GM12878 (cell line): Measurements from ENCODE around the gene LRRC56. TPM values are rescaled to one million over a fixed set of nuclear protein-coding genes. Genes with fewer than 3 reads are reported as not detected.

Experiments used
- HDAC2 ChIP-seq: fragments of 200-600 bp; sonication (generic); IDR thresholded peaks from 2 replicates; pipeline ENCODE4 v1.6.1; 2017
- HDGF ChIP-seq: fragments of 450-650 bp; IDR thresholded peaks from 2 replicates; pipeline ENCODE4 v1.6.1; 2016; ENCODE audit warnings: antibody characterized with exemption
- PRDM15 ChIP-seq: fragments of 450-650 bp; formaldehyde crosslinking; IDR thresholded peaks from 2 replicates; pipeline ENCODE4 v1.4.0; 2020; ENCODE audit warnings: mild to moderate bottlenecking, moderate library complexity
- SMAD5 ChIP-seq: IDR thresholded peaks from 2 replicates; pipeline ENCODE4 v1.6.1; 2016; ENCODE audit warnings: antibody characterized with exemption, low read depth
- SMC3 ChIP-seq: IDR thresholded peaks from 2 replicates; pipeline ENCODE4 v1.6.1; 2011; ENCODE audit warnings: low read length, improper control_type of control experiment, borderline replicate concordance
- polyA plus RNA-seq, 11 experiments: library from polyadenylated mRNA; depleted of rRNA in 4 of 11; unstranded in 6 of 11; stranded (reverse) in 5 of 11; fragments of >200 nt; fragmentation: Nextera tagmentation in 4 of 11; fragmentation: Illumina TruSeq in 1 of 11; extraction: Ambion mirVana in 4 of 11; extraction: Trizol in 1 of 11; gene quantifications; 1 replicate in 1 of 11; 2 replicates in 10 of 11; pipeline versions ENCODE4 v1.2.1 to v1.2.3, GENCODE V29; 2011 to 2016; ENCODE audit warnings: inconsistent platforms in 2 of 11, missing spikeins in 2 of 11, low read depth in 1 of 11
- total RNA-seq, 4 experiments: library from RNA; depleted of rRNA in 3 of 4; stranded (reverse); fragments of >200 nt in 3 of 4; fragmentation: Illumina TruSeq in 1 of 4; extraction: Trizol in 1 of 4; gene quantifications; 2 replicates each; pipeline versions ENCODE4 v1.2.1 to v1.2.3, GENCODE V29; 2013 to 2021
- TF ChIP-seq, protein P1 (sequence below): IDR thresholded peaks from 2 replicates; pipeline ENCODE4 v1.6.1; 2011; ENCODE audit warnings: borderline replicate concordance, low read depth, mild to moderate bottlenecking, moderate library complexity, mixed read lengths, low read length; ENCODE audit not compliant: insufficient read depth; ENCODE audit errors: extremely low read length
- TF ChIP-seq, protein P2 (sequence below): IDR thresholded peaks from 2 replicates; pipeline ENCODE4 v1.6.1; 2011; ENCODE audit warnings: low read depth, mild to moderate bottlenecking, low read length, moderate library complexity, borderline replicate concordance; ENCODE audit errors: extremely low read depth

Gene LRRC56
- total and polyA plus RNA-seq, 10 of the 15 experiments (the other 5 are each of a cell fraction or from before 2014, with no cell fraction given) = 0.02 to 1.9 (median 0.75) TPM; not detected in 1

DNA sequence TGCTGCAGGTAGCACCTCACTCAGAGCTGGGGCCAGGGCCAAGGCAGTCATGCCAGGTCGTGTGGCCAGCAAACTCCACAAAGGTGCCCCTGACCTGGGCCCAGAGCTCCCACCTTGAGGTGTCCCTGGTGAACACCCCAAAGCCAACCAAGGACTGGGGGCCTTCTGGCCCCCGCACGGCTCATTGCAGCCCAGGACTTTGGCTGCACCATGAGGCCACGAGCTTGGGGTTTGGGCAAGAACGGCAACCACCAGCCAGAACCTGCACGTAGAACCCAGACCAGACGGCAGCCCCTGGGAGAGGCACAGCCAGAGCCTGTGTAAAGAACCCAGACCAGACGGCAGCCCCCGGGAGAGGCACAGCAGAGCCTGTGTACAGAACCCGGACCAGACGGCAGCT, 7.8 kb downstream of the LRRC56 start (continued):
- no peak for TF ChIP-seq PRDM15 (CRISPR knock-in tag)
- no peak for TF ChIP-seq SMAD5
- no peak for TF ChIP-seq HDGF
- TF ChIP-seq HDAC2 = no peak
- TF ChIP-seq SMC3 = no peak
- TF ChIP-seq, protein P1, sequence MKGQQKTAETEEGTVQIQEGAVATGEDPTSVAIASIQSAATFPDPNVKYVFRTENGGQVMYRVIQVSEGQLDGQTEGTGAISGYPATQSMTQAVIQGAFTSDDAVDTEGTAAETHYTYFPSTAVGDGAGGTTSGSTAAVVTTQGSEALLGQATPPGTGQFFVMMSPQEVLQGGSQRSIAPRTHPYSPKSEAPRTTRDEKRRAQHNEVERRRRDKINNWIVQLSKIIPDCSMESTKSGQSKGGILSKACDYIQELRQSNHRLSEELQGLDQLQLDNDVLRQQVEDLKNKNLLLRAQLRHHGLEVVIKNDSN = no peak
- TF ChIP-seq, protein P2, sequence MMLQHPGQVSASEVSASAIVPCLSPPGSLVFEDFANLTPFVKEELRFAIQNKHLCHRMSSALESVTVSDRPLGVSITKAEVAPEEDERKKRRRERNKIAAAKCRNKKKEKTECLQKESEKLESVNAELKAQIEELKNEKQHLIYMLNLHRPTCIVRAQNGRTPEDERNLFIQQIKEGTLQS = no peak
